Activated CD8-positive, alpha-beta memory T cell treated with anti-CD3 and anti-CD28 coated beads, Interleukin-2, amount 50 U/mL, for 1 hour (primary cell): Measurements from ENCODE around the gene PRXL2B.

ENCODE experiments used
- DNase-seq: peaks from one replicate; pipeline ENCODE4 v3.0.0-alpha.2; 2020; ENCODE audit errors: extremely low read depth

PRXL2B gene

DNA sequence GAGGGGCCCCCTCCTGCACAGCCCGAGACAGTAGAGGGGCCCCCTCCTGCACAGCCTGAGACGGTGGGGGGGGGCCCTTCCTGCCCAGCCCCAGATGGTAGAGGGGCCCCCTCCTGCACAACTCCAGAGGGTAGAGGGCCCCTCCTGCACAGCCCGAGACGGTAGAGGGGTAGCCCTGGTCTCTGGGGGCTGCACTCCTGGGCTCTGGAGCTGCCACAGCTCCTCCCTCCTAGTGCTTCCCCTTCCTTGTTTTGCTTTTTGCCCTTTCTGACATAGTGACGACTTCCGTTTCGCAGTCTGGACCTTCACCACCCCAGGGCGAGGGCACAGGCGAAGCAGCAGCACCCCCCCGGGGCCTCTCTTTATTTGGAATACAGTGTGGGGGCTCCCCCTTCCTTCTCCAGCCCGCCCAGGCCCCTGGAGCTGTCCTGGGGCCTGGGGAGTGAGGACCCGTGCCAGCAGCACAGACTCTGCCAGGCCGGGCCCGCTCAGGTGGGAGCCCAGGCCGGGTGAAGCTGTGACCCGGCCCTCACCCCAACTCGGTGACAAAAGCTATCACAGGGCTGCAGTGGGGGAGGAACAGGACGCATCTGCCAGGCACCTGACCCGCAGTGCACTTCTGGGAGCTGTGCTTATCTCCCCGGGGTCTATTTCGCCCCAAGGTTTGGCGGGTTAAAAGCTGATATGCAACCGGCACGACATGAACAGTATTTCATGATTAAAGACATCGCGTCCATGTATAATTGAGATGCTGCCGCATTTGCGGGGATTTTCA, 1.1 kb upstream of the PRXL2B start:
- DNase-seq: peak; percentile 51

DNA sequence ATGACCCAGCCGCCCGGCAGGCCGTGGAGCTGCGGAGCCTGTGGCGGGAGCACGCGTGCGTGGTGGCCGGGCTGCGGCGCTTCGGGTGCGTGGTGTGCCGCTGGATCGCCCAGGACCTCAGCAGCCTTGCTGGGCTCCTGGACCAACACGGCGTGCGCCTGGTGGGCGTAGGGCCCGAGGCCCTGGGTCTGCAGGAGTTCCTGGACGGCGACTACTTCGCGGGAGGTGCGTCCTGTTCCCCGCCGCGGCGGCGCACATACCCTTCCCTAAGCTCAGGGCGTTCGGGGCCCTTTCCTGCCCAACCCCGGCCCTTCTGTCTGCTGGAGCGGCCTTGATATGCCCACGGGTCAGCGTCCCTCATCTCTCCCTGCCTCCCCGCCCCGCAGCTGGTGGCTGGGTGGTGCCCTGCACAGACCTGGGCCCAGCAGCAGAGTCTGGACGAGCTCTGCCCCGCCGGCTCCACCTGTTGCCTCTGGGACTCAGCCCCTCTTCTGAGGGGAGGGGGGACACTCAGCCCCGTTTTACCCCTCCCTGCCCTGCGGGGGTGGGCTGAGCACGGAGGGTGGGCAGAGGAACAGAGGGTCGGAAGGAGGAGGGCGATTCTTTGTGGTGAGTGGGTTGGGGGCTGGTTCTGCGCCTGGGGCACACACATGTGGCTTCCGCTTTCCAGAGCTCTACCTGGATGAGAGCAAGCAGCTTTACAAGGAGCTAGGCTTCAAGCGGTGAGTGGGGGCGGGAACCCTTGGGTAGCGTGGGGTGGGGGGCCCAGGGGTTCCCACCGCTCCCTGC, 688 bp downstream of the PRXL2B start:
- DNase-seq: no peak

DNA sequence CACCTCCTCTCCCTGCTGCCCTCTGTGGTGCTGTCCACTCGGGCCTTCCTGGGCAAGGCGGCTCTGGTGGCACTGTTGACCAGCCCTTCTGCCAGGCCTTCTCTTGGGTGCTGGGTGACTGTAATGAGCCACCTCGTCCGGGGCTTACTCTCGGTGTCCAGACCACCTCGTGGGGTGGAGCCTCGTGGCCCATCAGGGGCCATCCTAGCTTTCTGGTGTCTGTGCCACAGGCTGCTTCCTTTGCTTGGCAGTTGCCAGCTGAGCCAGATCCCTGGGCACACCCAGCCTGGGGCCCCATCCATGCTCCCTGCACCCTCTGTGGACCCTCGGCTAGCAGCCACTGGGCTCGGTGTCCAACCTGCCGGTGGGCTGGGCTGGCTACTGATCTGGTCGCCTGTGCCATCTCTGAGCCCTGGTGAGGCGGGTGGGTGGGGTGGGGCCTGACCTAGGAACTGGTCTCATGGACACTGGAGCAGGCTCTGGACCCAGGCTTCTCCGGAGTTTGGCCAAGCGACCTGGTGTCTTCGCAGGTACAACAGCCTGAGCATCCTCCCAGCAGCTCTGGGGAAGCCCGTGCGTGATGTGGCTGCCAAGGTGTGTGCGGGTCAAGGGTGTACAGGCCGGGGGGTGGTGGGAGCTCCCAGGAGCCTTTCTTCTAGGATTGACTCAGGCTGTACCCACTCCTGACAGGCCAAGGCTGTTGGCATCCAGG, 1.4 kb downstream of the PRXL2B start:
- no peak for DNase-seq

DNA sequence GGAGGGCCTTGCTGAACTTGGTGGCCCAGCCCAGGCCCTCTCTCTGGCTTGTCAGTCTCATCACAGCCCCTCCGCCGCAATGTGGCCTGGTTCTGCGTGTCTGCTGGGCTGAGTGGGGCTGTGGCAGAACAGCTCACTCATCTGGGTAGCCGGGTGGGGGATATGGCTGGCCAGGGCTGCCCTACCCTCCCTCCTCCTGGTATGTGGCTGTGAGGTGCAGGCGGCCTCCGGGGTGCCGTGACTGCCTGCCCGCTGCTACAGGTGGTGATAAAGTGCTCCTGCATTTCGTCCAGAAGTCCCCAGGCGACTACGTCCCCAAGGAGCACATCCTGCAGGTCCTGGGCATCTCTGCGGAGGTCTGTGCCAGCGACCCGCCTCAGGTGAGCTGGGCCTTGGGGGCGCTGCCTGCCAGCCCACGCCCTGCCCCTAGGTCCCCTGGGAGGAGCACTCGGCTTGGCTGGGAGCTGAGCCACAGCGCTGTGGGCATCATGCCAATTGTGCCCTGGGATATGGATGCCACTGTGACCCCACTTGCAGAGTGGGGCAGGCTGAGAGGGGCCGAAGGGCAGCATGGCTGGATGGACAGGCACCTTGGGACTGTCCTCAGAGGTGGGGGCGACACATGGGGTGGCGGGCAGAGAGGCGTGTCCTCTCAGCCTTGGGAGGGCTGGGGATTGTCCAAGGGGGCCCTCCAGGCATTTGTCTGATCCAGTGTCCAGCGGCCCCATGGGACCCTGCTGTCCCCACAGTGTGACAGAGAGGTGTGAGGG, 2.3 kb downstream of the PRXL2B start:
- no peak for DNase-seq

DNA sequence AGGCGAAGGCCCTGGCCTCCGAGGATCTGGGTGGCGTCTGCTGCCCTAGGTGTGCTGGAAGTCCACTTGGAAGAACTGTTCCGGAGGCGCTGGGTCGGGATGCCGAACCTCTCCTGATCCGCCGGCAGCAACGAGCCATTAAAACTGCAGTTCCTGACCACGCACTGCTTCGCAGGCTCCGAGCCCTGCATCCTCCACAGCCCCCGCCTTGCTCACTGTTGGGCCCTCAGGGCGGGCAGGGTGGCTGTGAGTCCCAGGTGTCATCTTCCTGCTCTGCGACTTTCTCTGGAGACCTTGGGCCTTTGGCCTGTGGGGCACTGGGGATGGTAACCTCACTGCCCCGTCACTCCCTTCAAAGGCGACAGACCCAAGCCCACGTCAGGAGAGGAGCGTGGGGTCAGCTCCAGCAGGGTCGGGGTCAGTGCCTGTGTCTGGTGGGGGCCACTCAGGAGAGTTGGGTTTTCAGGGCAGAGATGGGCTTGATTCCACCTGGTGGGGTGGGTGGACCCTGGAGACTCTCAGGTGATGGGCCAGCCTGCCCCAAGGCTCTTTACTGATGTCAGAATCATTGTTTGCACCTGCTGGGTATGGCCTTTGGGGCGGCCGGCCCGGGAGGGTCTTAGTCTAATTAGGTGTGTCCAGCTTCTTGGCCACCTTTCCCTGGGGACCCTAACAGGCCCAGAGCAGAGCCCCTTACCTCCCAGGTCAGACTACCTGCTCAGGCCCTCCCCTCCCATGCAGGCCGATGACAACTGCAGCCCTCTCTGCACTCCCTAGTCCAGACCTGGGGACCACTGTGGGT, 3.1 kb downstream of the PRXL2B start:
- no peak for DNase-seq

DNA sequence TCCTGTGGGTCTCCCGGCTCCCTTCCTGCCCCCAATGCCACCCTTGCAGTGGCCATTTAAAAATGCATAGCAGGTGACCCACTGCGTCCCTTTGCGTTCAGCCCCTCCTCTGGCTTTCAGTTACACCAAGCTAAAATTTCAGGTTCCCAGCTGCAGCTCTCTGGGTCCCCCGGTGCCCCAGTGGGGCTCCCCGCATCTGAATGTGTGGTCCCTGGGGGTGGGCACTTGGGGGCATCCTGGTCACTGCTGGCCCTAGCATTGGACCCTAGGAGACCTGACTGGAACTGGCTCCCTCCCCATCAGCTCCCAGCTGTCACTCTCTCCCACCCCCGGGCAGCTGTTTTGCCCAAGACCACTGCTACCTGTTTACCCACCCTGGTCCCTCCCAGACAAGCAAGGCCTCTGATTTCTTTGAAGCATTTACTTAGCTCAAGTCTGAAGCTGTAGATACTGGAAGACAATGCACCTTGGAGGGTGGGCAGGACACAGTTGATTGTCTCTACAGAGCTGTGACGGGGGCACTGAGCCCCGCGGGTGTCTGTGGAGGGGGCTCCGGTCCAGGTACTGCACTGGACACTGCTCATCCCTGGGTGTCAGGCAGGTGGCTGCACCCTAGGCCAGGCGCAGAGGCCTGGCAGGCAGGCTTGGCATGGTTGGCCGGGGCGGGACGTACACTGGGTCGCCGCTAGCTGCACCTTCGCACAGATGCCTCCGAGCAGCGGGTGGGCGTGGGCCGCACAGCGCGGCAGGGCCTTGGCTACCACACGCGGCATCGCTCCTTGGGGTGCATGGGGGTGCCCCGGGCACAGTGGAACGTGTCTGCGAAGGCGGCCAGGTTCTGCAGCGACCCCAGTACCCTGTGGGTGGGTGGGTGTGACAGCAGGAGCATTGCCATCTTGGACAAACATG, 3.9 kb downstream of the PRXL2B start:
- DNase-seq: no peak

DNA sequence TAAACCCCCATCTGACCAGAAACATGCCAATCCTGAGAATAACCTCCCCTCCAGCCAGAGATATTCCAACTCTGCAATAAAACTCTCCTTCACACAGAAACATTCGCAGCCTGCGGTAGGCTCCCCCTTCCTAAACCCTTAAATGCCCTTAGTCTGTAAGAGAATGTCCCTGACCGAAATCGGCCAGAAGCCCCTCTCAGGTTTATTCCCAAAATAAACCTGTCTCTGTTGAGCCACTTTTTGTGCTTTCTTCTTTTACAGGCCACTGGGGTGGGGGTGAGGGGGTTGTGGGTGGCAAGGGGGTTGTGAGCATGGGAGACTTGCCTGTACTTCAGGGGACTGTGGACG, 4.6 kb downstream of the PRXL2B start:
- DNase-seq: no peak

DNA sequence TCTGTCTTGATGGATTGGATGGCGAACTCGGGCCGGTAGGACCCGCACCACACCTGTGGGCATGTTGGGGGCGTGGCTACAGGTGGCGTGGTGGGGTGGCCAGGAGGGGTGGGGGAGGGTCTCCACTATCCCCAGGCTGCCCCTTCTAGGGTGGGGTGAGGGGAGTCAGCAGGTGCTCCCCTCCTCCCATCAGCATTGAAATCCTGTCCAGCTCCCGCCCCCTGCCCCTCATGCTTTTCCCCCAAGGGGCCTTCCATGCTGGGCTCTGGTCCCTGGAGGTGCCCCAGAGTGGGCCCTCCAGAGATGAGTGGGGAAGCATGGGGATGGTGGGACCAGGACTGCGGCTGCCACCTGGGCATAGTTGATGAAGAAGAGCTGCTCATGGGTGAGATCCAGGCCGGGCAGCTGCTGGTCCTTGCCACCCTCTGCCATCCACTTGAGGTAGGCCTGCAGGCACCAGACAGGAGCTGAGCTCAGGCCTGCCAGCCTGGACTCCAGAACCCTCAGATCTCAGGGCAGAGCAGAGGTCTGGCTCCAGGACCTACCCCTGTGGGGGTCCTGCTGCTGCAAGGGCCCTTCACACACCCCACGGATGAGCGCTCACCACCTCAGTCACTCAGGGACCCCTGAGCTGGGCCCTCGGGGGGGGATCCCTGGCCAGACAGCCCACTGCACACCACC, 5.1 kb downstream of the PRXL2B start:
- no peak for DNase-seq

DNA sequence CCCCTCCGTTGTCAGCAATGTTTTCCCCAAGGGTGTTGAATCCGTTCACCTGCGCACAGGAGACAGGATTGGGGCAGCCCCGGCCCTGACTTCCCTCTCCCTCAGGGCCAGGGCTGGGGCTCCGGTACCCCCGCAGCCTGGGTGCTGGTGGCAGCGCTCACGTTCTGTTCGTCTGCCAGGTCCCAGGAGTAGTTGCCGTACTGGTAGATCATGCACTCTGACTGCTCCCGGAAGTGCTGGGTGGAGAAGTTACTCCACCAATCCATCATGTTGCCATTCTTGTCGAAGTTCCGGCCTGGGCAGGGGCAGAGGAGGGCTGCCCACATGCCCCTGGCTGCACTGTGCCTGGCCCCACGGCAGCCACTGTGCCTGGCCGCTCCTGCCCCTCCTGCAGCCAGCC, 6.1 kb downstream of the PRXL2B start:
- no peak for DNase-seq

DNA sequence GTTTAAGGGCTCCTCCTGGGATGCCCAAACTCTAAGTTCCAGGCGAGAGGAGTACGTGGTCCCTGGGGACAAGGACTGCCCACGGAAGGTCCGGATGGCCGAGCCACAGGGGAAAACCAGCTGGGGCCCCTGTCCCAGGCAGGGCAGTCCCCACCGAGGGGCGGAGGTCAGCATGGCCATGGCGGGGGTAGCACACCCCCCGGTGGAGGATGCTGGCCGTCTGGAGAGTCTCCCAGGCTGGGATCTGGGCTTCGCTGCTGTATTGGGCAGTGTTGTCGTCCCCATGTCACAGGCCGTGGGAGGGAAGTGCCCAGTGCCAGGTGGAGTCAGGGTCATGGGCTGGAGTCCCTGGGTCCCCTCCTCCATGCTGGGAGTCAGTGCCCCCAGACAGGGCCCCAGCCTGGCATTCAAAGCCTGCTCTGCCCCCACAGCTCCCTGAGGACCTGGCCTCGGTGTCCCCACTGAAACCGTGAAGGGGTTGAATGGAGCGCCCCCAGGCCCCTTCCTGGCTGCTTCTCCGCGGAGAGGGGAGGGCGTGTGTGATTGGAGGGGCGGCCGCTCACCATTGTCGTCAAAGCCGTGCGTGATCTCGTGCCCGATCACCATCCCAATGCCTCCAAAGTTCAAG, 6.8 kb downstream of the PRXL2B start:
- no peak for DNase-seq

DNA sequence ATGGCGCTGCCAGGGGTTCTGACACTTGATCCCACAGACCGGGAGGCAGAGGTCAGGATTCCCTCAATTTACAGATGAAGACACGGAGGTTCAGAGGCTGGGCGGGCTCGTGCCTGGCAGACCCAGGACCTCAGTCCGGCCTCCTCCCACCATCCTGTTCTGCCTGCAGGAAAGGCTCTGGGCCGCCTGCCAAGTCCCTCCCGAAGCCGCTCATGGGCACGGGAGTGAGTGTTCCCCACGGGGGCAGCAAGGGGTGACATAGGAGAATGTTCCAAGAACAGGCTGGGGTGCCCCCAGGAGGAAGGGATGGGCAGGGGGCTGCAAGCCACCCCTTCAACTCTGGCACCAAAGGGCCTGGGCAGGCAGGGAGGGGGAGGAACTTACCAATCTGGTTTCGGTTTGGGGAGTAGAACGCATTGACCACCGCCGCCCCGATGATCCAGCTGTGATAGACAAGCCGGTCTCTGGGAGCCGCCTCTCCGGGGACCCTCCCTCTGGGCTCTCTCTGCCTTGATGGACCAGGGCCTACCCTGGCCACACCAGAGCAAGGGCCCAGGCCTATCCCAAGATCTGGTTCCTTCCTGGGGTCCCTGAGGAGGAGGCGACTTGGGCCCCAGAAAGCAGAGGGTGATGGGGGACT, 7.5 kb downstream of the PRXL2B start:
- no peak for DNase-seq

DNA sequence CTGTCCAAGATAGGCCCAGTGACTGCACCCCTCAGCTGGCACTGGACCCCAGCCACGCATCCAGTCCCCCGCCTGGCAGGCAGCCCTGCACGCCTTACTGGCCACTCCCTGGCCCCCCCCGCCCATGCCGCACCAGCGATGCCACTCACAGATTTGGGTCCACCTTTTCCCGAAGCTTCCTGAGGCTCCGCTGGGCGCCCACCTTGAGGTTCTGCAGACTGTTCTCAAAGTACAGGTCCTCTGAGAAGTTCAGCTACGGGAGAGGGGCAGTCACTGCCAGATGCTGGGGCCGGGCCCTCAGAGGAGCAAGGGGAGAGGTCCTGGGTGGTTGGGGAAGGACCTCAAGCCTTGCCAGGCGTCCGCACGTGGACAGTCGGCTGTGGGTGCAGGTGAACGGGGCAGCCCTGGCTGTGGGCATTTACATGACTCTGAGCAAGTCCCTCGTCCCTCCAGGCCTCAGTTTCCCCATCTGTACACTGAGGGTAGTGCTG, 8.1 kb downstream of the PRXL2B start:
- no peak for DNase-seq

DNA sequence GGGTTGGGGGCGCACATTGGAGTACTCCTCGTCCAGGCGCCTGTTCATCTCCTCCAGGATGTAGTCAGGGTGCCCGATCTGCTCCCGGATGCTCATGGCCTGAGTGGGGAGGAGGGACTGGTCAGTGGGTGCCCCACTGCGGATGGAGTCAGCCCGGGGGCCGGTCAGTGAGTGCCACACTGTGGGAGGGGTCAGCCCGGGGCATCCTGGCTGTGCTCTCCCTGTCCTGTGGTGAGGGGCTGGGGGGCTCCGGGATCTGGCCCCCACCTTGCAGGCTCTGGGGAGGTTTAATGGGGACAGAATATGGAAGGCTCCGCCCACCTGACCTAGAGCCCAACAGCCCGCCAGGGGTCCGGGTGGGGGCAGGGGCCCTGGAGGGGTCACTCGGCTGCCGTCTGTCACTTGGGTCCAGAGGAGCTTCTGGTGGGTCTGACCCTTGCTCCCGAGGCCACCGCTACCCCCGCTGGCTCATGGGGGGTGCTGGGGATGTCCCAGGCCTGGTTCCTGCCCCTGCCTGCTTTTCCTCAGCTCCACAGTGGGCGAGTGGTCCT, 8.8 kb downstream of the PRXL2B start:
- DNase-seq: no peak

DNA sequence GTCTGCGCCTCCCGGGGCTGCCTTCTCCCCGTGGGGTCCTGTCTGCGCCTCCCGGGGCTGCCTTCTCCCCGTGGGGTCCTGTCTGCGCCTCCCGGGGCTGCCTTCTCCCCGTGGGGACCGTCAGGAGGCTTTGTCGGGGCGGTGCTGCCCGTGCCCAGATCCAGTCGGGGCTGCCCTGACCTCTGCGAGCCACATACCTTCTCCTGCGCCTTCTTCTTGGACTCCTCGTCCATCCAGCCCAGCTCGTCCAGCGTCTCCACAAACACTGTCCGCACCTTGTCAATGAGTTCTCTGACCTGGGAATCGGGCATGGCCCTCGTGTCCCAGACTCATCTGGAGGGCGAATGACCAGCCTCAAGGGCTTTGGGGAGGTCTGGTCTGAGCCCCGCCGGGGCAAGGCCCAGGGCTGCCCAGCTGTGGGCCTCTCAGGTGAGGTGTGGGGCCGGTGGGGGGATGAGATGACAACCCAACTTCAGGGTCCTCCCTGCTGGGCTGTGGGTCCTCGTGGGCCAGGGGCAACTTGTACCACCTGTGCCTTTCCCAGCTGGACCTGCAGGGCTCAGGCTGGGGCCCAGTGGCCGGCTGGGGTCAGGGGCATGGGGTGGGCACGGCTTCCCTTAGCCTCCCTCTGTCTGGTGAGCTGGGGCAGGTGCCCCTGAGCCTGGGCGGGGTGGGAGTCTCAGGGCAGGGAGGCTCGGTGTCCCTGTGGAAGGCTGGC, 9.4 kb downstream of the PRXL2B start:
- no peak for DNase-seq

DNA sequence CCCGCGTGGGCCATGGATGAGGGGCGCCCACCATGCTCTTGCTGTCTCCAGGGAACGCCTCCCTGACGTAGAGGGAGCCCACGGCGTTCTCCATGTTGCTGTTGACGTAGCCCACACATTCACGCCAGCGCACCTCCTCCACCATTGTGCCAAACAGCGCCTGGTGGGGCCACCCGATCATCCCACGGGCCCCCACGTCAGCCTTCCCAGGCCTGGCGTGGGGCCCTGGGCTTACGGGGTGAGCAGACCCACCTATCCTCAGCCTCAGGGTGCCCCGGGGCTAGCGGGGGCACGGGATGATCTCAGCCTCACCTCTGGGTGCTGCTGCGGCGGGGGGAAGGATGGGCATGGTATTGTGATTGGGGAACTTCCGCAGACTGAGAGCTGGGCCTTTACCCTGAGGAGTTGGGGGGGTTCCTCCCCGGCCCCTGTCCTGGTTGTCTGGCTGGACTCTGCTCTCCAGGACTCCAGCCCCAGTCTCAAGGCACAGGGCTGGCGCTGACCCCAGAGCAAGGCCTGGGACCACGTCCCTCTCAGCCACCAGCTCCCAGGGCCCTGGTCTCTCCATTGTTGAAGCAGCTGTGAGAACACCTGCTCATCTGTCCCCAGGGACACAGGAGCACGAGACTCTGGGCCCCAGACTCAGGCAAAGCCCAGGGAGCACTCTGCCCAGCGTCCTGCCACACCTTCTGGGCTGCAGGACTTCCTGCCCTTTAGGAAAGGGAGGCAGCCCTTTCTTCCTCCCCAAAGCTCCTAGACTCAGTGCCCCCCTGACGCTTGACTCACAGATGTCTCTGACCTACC, 10.2 kb downstream of the PRXL2B start:
- DNase-seq: no peak
